Stimulated activated naive CD8-positive, alpha-beta T cell treated with anti-CD3 and anti-CD28 coated beads, Interleukin-15, Interleukin-2, amounts not matched to agents 100 ng/mL and 50 ng/mL, for 24 hours (primary cell): Measurements from ENCODE around the gene NAPG.
"Not testable (repeated sequence)": the region's sequence is repeated elsewhere in the genome, so short reads cannot be mapped to it uniquely, and the experiment has no call there.

Experiments
- H3K27ac Mint-ChIP-seq: one replicate; pipeline ENCODE4 v1.8.0; 2021; ENCODE audit warnings: mild to moderate bottlenecking, mixed read lengths
- H3K27me3 Mint-ChIP-seq: one replicate; pipeline ENCODE4 v1.8.0; 2021; ENCODE audit warnings: mixed read lengths
- H3K36me3 Mint-ChIP-seq: one replicate; pipeline ENCODE4 v1.8.0; 2021; ENCODE audit warnings: low read depth, mixed read lengths
- H3K4me1 Mint-ChIP-seq: one replicate; pipeline ENCODE4 v1.8.0; 2021; ENCODE audit warnings: low read depth, mixed read lengths
- H3K4me3 Mint-ChIP-seq: one replicate; pipeline ENCODE4 v1.8.0; 2021; ENCODE audit warnings: mild to moderate bottlenecking, mixed read lengths
- H3K9me3 Mint-ChIP-seq: one replicate; pipeline ENCODE4 v1.8.0; 2021; ENCODE audit warnings: mixed read lengths

The NAPG gene

GRCh38 chr18:10552226-10552625 is 26.4 kb downstream of the NAPG start:
- H3K4me3 Mint-ChIP-seq = no peak overlapping the region
- H3K4me1 Mint-ChIP-seq = no peaks in the 10 kb centered on the region
- H3K27ac Mint-ChIP-seq = no peak overlapping the region
- H3K36me3 Mint-ChIP-seq = peaks cover 87% of the 10 kb centered on the region
- no peaks in the 10 kb centered on the region for H3K9me3 Mint-ChIP-seq
- H3K27me3 Mint-ChIP-seq = no peaks in the 10 kb centered on the region

GRCh38 chr18:10556251-10556650 is 30.4 kb downstream of the NAPG start:
- not testable (repeated sequence) for H3K4me3 Mint-ChIP-seq, H3K27me3 Mint-ChIP-seq, H3K4me1 Mint-ChIP-seq, H3K9me3 Mint-ChIP-seq, H3K27ac Mint-ChIP-seq
- H3K36me3 Mint-ChIP-seq = peaks cover 55% of the 10 kb centered on the region

- Mint-ChIP-seq H3K36me3 (peaks cover 46% of the 10 kb centered on the region), H3K4me1 (peaks cover 10% of the 10 kb centered on the region), H3K27ac (no peak overlapping the region), H3K4me3 (no peak overlapping the region), H3K27me3 (no peaks in the 10 kb centered on the region), H3K9me3 (no peaks in the 10 kb centered on the region)
Measured at GRCh38 chr18:10557085-10557677, 31.4 kb downstream of the NAPG start.

- H3K27me3 Mint-ChIP-seq = no peaks in the 10 kb centered on the region
- peaks cover 10% of the 10 kb centered on the region for H3K4me1 Mint-ChIP-seq
- no peak overlapping the region for H3K4me3 Mint-ChIP-seq
- H3K36me3 Mint-ChIP-seq = peaks cover 34% of the 10 kb centered on the region
- no peak overlapping the region for H3K27ac Mint-ChIP-seq
- H3K9me3 Mint-ChIP-seq = no peaks in the 10 kb centered on the region
Measured at GRCh38 chr18:10558243-10558966, 32.6 kb downstream of the NAPG start.

GRCh38 chr18:10558967-10559298 is 33.1 kb downstream of the NAPG start:
- H3K27ac Mint-ChIP-seq = no peak overlapping the region
- H3K27me3 Mint-ChIP-seq = no peaks in the 10 kb centered on the region
- peaks cover 29% of the 10 kb centered on the region for H3K36me3 Mint-ChIP-seq
- H3K4me1 Mint-ChIP-seq = peaks cover 10% of the 10 kb centered on the region
- H3K4me3 Mint-ChIP-seq = no peak overlapping the region
- no peaks in the 10 kb centered on the region for H3K9me3 Mint-ChIP-seq

- peak overlapping the region; percentile 53 for H3K4me3 Mint-ChIP-seq
- no peaks in the 10 kb centered on the region for H3K27me3 Mint-ChIP-seq
- H3K27ac Mint-ChIP-seq = no peak overlapping the region
- H3K9me3 Mint-ChIP-seq = no peaks in the 10 kb centered on the region
- peaks cover 21% of the 10 kb centered on the region for H3K36me3 Mint-ChIP-seq
- H3K4me1 Mint-ChIP-seq = peaks cover 10% of the 10 kb centered on the region
Measured at GRCh38 chr18:10559553-10560451, 34.0 kb downstream of the NAPG start.

GRCh38 chr18:10560452-10561045 is 34.7 kb downstream of the NAPG start:
- Mint-ChIP-seq H3K4me3 (peak overlapping the region; percentile 53), H3K27ac (peak overlapping the region; percentile 36), H3K27me3 (no peaks in the 10 kb centered on the region), H3K36me3 (peaks cover 15% of the 10 kb centered on the region), H3K9me3 (no peaks in the 10 kb centered on the region), H3K4me1 (peaks cover 10% of the 10 kb centered on the region)

GRCh38 chr18:10562773-10563160 is 36.9 kb downstream of the NAPG start:
- no peaks in the 10 kb centered on the region for H3K36me3 Mint-ChIP-seq
- H3K4me1 Mint-ChIP-seq = peaks cover 10% of the 10 kb centered on the region
- no peaks in the 10 kb centered on the region for H3K27me3 Mint-ChIP-seq
- H3K27ac Mint-ChIP-seq = no peak overlapping the region
- no peak overlapping the region for H3K4me3 Mint-ChIP-seq
- H3K9me3 Mint-ChIP-seq = no peaks in the 10 kb centered on the region

GRCh38 chr18:10563886-10564285 is 38.1 kb downstream of the NAPG start:
- Mint-ChIP-seq H3K4me3 (no peak overlapping the region), H3K4me1 (peaks cover 10% of the 10 kb centered on the region), H3K9me3 (no peaks in the 10 kb centered on the region), H3K27me3 (no peaks in the 10 kb centered on the region), H3K27ac (no peak overlapping the region), H3K36me3 (no peaks in the 10 kb centered on the region)

GRCh38 chr18:10564975-10565773 is 39.3 kb downstream of the NAPG start:
- Mint-ChIP-seq H3K9me3 (no peaks in the 10 kb centered on the region), H3K36me3 (no peaks in the 10 kb centered on the region), H3K4me1 (peaks cover 7% of the 10 kb centered on the region), H3K4me3 (no peak overlapping the region), H3K27me3 (no peaks in the 10 kb centered on the region), H3K27ac (no peak overlapping the region)

GRCh38 chr18:10565835-10566234 is 40.0 kb downstream of the NAPG start:
- H3K36me3 Mint-ChIP-seq = no peaks in the 10 kb centered on the region
- H3K4me3 Mint-ChIP-seq = no peak overlapping the region
- no peak overlapping the region for H3K27ac Mint-ChIP-seq
- no peaks in the 10 kb centered on the region for H3K27me3 Mint-ChIP-seq
- H3K9me3 Mint-ChIP-seq = no peaks in the 10 kb centered on the region
- H3K4me1 Mint-ChIP-seq = peaks cover under 1% of the 10 kb centered on the region

- no peaks in the 10 kb centered on the region for H3K4me1 Mint-ChIP-seq
- H3K36me3 Mint-ChIP-seq = no peaks in the 10 kb centered on the region
- no peak overlapping the region for H3K27ac Mint-ChIP-seq
Measured at GRCh38 chr18:10566390-10566789, 40.6 kb downstream of the NAPG start.

GRCh38 chr18:10569941-10570340 is 44.1 kb downstream of the NAPG start:
- not testable (repeated sequence) for H3K27me3 Mint-ChIP-seq, H3K36me3 Mint-ChIP-seq, H3K4me1 Mint-ChIP-seq, H3K27ac Mint-ChIP-seq, H3K4me3 Mint-ChIP-seq, H3K9me3 Mint-ChIP-seq

More at GRCh38 chr18:10566390-10566789, 40.6 kb downstream of the NAPG start:
- Mint-ChIP-seq H3K27me3 (no peaks in the 10 kb centered on the region), H3K9me3 (no peaks in the 10 kb centered on the region), H3K4me3 (no peak overlapping the region)

- Mint-ChIP-seq H3K4me1 (no peaks in the 10 kb centered on the region), H3K27ac (no peak overlapping the region), H3K4me3 (no peak overlapping the region), H3K36me3 (no peaks in the 10 kb centered on the region), H3K9me3 (no peaks in the 10 kb centered on the region), H3K27me3 (no peaks in the 10 kb centered on the region)
Measured at GRCh38 chr18:10570622-10571021, 44.8 kb downstream of the NAPG start.
